GM12873 (cell line): ENCODE data around the gene TSNAXIP1.

Experiments
- CTCF ChIP-seq: IDR thresholded peaks from 2 replicates; pipeline ENCODE4 v1.5.1; 2012; ENCODE audit warnings: low read depth, mild to moderate bottlenecking, moderate library complexity, low read length, control low read depth; ENCODE audit not compliant: insufficient read depth; ENCODE audit errors: missing control alignments

TSNAXIP1 gene

GRCh38 chr16:67825119-67825518 is 18.4 kb downstream of the TSNAXIP1 start:
- no peak for TF ChIP-seq CTCF

GRCh38 chr16:67825906-67826305 is 19.2 kb downstream of the TSNAXIP1 start:
- TF ChIP-seq CTCF = no peak

- TF ChIP-seq CTCF = no peak
Observed at GRCh38 chr16:67828651-67829050, 22.0 kb downstream of the TSNAXIP1 start.

- TF ChIP-seq CTCF = no peak
Observed at GRCh38 chr16:67833030-67833414, 26.3 kb downstream of the TSNAXIP1 start.

- no peak for TF ChIP-seq CTCF
Observed at GRCh38 chr16:67833415-67834241, 26.9 kb downstream of the TSNAXIP1 start.

GRCh38 chr16:67834242-67834614 is 27.5 kb downstream of the TSNAXIP1 start:
- no peak for TF ChIP-seq CTCF

GRCh38 chr16:67837811-67838210 is 31.1 kb downstream of the TSNAXIP1 start:
- no peak for TF ChIP-seq CTCF
